Rectal smooth muscle tissue (tissue), 1 donor: ENCODE data around the gene NRP2.

Experiments
- H3K27ac ChIP-seq: one replicate; pipeline ENCODE4 v1.7.0; 2013; ENCODE audit warnings: low read depth, low read length, inconsistent platforms
- H3K27me3 ChIP-seq: one replicate; pipeline ENCODE4 v1.7.0; 2013; ENCODE audit warnings: low read length; ENCODE audit not compliant: control insufficient read depth, insufficient read depth
- H3K36me3 ChIP-seq: one replicate; pipeline ENCODE4 v1.7.0; 2013; ENCODE audit warnings: low read length; ENCODE audit not compliant: control insufficient read depth, insufficient read depth
- H3K4me1 ChIP-seq: one replicate; pipeline ENCODE4 v1.7.0; 2013; ENCODE audit warnings: low read length; ENCODE audit not compliant: control insufficient read depth, insufficient read depth
- H3K4me3 ChIP-seq: one replicate; pipeline ENCODE4 v1.7.0; 2013; ENCODE audit warnings: low read length
- H3K9ac ChIP-seq: one replicate; pipeline ENCODE4 v1.7.0; 2013; ENCODE audit warnings: low read length

Gene NRP2

GRCh38 chr2:205747829-205748386 is 65.6 kb downstream of the NRP2 start:
- H3K9ac ChIP-seq, result no peak overlapping the region
- H3K27me3 ChIP-seq, result no peaks in the 10 kb centered on the region
- H3K4me3 ChIP-seq, result no peak overlapping the region
- H3K36me3 ChIP-seq, result peaks cover 33% of the 10 kb centered on the region
- H3K27ac ChIP-seq, result peak overlapping the region; percentile 86
- peaks cover 38% of the 10 kb centered on the region for H3K4me1 ChIP-seq

- Histone ChIP-seq H3K4me1 (peaks cover 44% of the 10 kb centered on the region), H3K4me3 (no peak overlapping the region), H3K36me3 (peaks cover 34% of the 10 kb centered on the region), H3K27ac (peak overlapping the region; percentile 86), H3K9ac (no peak overlapping the region), H3K27me3 (no peaks in the 10 kb centered on the region)
These were observed 66.3 kb downstream of the NRP2 start for GRCh38 chr2:205748639-205749038.

DNA sequence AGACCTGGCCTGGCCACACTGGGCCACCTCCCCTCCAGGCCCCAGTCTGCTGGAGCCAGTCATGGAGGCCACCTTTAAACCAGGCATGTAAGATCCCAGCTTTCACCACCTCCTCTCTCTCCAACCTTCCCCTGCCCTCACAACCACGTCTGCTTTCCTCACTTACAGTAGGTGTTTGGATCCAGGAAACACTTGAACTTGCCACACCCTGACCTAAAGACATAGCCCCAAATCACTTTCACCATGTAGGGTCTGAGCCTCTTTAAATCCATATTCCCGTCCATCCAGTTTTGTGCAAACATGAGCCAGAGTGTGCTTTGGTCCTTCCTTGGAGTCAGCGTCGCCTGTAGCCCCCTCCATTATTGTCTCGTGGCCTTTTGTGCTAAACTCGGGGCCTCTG is 66.8 kb downstream of the NRP2 start:
- H3K27ac ChIP-seq, result peak overlapping the region; percentile 86
- H3K4me3 ChIP-seq, result no peak overlapping the region
- H3K4me1 ChIP-seq, result peaks cover 44% of the 10 kb centered on the region
- H3K27me3 ChIP-seq, result no peaks in the 10 kb centered on the region
- no peak overlapping the region for H3K9ac ChIP-seq
- peaks cover 34% of the 10 kb centered on the region for H3K36me3 ChIP-seq

DNA sequence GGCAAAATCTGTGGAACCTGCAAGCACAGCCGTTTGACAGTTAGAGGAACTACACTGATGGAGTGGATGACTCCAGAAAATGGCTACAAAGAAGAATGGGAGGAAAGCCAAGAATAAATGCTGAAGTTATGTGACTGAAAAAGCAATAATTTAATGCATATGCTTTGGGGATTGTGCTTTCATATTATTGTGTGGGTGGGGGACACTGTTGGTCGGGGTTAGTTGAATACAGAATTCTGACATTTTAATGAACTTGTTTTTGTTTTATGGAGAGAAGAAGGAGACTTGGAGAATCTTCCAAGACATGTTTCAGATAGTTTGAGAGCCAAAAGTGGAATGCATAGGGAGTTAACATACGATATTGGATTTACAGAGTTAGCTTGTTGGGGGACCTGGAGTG is 68.5 kb downstream of the NRP2 start:
- Histone ChIP-seq H3K27me3 (no peaks in the 10 kb centered on the region), H3K9ac (no peak overlapping the region), H3K4me3 (no peak overlapping the region), H3K36me3 (peaks cover 24% of the 10 kb centered on the region), H3K4me1 (peaks cover 54% of the 10 kb centered on the region), H3K27ac (peak overlapping the region; percentile 86)

- peak overlapping the region; percentile 28 for H3K27ac ChIP-seq
- H3K36me3 ChIP-seq, result peaks cover 18% of the 10 kb centered on the region
- peaks cover 46% of the 10 kb centered on the region for H3K4me1 ChIP-seq
- no peaks in the 10 kb centered on the region for H3K27me3 ChIP-seq
- no peak overlapping the region for H3K4me3 ChIP-seq
- no peak overlapping the region for H3K9ac ChIP-seq
These were observed 69.3 kb downstream of the NRP2 start for GRCh38 chr2:205751569-205752031.

DNA sequence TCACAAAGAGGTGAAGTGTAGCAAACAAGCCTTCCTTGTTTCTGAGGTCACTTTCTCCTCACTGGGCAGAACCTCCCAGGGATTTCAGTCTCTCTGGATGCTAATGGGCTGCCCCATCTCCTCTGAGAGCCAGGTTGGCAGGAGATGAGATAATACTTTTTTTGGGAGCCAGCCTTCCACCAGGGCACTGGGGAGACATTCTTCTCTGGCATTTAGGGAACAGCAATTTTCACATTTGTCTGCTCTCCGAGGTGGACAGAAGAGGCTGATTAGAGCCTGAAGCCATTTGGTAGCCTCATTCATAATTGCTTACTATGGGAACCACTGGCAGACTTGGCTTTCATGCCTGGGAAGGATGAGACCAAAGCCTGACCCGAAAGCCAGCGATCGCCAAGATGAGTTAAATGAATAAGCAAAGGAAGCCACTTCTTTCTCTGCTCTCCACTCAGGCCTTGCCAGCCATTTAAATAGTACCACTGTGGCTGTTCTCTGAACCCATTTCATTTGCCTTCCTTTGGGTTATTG is 70.1 kb downstream of the NRP2 start:
- H3K27ac ChIP-seq, result peak overlapping the region; percentile 28
- H3K27me3 ChIP-seq, result no peaks in the 10 kb centered on the region
- H3K9ac ChIP-seq, result no peak overlapping the region
- H3K4me1 ChIP-seq, result peaks cover 46% of the 10 kb centered on the region
- H3K4me3 ChIP-seq, result no peak overlapping the region
- H3K36me3 ChIP-seq, result peaks cover 17% of the 10 kb centered on the region

DNA sequence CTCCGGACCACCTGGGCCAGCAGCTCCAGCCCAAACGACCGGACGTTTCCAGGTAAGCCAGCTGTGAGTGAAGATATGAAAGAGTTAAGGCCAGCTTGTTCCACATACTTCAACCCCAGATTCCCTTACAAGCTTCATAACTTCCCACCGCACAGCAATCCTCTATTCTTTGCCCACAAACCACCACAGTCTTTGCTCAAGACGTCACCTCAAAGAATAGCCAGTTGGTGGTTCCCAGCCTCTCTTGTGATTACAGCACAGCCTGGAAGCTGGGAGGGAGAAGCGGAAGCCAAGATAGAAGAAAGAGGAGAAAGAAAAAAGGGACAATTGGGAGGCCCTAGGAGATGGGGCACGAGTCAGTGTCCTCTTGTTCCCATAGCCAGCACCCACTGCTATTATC is 70.6 kb downstream of the NRP2 start:
- peaks cover 17% of the 10 kb centered on the region for H3K36me3 ChIP-seq
- no peak overlapping the region for H3K9ac ChIP-seq
- no peak overlapping the region for H3K4me3 ChIP-seq
- H3K27me3 ChIP-seq, result no peaks in the 10 kb centered on the region
- peaks cover 46% of the 10 kb centered on the region for H3K4me1 ChIP-seq
- H3K27ac ChIP-seq, result peak overlapping the region; percentile 28

GRCh38 chr2:205754285-205754923 is 72.1 kb downstream of the NRP2 start:
- no peak overlapping the region for H3K4me3 ChIP-seq
- no peak overlapping the region for H3K9ac ChIP-seq
- peaks cover 55% of the 10 kb centered on the region for H3K4me1 ChIP-seq
- H3K27me3 ChIP-seq, result no peaks in the 10 kb centered on the region
- H3K27ac ChIP-seq, result peak overlapping the region; percentile 71
- peaks cover 14% of the 10 kb centered on the region for H3K36me3 ChIP-seq

DNA sequence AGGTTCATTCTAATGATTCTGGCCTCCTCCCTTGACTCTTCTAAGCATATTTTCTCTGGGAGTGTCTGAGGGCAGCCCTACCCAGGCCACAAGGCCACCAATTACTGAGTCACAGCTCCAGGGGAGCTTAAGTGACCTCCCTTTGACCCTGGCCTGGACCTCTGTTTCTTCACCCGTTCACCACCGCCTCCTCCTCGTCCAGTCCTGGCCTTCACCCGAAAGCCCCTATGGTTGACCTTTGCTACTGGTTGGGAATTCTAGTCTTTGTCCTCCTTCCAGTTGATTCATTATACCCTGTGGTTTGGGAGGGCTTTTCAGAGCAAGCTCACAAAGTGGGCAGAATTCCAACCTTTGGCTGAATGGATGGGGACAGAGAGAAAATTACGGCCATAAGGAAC is 72.6 kb downstream of the NRP2 start:
- Histone ChIP-seq H3K27ac (peak overlapping the region; percentile 71), H3K4me1 (peaks cover 56% of the 10 kb centered on the region), H3K36me3 (peaks cover 12% of the 10 kb centered on the region), H3K27me3 (no peaks in the 10 kb centered on the region), H3K4me3 (no peak overlapping the region), H3K9ac (no peak overlapping the region)

DNA sequence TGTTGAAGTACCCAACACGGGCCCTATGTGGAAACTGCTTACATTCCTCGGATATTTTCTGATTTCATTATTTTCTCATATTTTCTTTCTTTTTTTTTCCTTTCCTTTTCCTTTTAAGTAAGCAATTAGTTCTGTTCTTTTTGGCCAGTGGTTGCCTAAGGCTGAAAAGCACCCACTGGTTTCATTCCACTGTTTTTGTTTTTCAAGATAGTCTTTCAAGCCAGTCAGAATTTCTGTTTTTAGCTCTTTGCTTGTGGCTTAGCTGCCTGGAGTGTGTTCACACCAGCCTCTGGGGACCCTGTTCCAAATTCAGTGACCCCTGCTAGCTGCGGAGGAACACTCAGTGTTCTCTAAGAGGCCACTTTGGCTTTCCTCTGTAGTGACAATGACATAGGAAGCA is 73.6 kb downstream of the NRP2 start:
- Histone ChIP-seq H3K4me1 (peaks cover 49% of the 10 kb centered on the region), H3K4me3 (no peak overlapping the region), H3K27me3 (no peaks in the 10 kb centered on the region), H3K36me3 (peaks cover 12% of the 10 kb centered on the region), H3K27ac (peak overlapping the region; percentile 71), H3K9ac (no peak overlapping the region)

DNA sequence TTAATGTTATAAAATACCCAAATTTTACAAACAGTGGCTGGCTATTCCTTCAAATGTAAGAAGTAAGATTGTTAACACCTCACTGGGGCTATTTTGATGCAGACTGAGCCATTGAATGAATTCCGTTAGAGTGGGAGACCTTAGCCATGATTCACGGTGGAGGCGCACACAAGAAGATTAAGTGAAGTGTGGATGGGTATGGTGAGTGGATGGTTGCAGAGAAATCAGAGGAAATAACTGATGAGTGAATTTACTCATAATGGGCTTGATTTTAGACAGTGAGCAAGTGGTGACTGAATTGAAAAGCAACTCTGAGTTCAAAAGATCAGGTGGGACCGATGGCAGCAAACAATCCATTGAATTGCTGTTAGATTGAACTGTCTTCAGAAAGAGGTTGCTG is 75.0 kb downstream of the NRP2 start:
- peaks cover 43% of the 10 kb centered on the region for H3K4me1 ChIP-seq
- H3K4me3 ChIP-seq, result no peak overlapping the region
- peaks cover 9% of the 10 kb centered on the region for H3K36me3 ChIP-seq
- peak overlapping the region; percentile 74 for H3K27ac ChIP-seq
- H3K27me3 ChIP-seq, result no peaks in the 10 kb centered on the region
- H3K9ac ChIP-seq, result no peak overlapping the region

- Histone ChIP-seq H3K4me1 (peaks cover 49% of the 10 kb centered on the region), H3K27me3 (no peaks in the 10 kb centered on the region), H3K9ac (no peak overlapping the region), H3K36me3 (peaks cover 4% of the 10 kb centered on the region), H3K27ac (peak overlapping the region; percentile 74), H3K4me3 (no peak overlapping the region)
These were observed 75.8 kb downstream of the NRP2 start for GRCh38 chr2:205758051-205758450.

DNA sequence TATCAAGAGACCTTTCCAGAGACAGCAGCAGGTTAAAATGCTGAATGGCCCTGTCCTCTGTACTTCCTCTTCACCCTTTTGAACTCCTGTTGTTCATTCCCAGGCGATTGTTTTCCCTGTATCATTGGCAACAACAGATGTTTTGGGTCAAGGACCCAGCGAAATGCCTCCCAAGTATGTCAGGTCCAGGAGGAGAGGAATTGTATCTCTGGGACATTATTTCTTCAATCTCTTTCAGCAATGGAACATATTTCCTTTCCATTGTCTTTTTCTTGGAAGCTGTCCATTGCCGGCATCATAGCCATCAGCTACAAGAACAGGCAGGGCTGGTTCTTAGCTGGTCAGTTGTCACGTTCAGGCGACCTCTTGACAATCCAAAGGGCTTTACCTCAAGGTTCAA is 76.2 kb downstream of the NRP2 start:
- Histone ChIP-seq H3K27ac (peak overlapping the region; percentile 74), H3K4me1 (peaks cover 49% of the 10 kb centered on the region), H3K4me3 (no peak overlapping the region), H3K36me3 (no peaks in the 10 kb centered on the region), H3K9ac (no peak overlapping the region), H3K27me3 (no peaks in the 10 kb centered on the region)
